ENCODE data around the gene HLA-B.

- TF ChIP-seq CTCF (IDR thresholded peaks at IDR 0.05) (no peak), EZH2phosphoT487 (IDR thresholded peaks at IDR 0.05) (no peak)
Measured at GRCh38 chr6:31394381-31394780, 37.4 kb upstream of the HLA-B start.

Data from neural progenitor cell (in vitro differentiated cells).